HepG2 (cell line): ENCODE data around the gene RBM5. TPM values are rescaled to one million over a fixed set of nuclear protein-coding genes. Genes with fewer than 3 reads are reported as not detected.

ENCODE experiments used
- EHMT2 ChIP-seq: fragments of 200-600 bp; sonication (generic); IDR thresholded peaks from 2 replicates; pipeline ENCODE4 v1.7.0; 2017; ENCODE audit warnings: antibody characterized with exemption, low read depth, low read length, borderline replicate concordance
- KLF12 ChIP-seq: sonication (generic); formaldehyde crosslinking; IDR thresholded peaks from 2 replicates; pipeline ENCODE4 v1.4.0; 2020; ENCODE audit warnings: missing genetic modification reagents, borderline replicate concordance
- RFX5 ChIP-seq: IDR thresholded peaks from 2 replicates; pipeline ENCODE4 v1.6.1; 2011; ENCODE audit warnings: low read depth, low read length, improper control_type of control experiment
- SOX13 ChIP-seq, 3 experiments: fragments of 450-650 bp in 1 of 3; sonication (generic) in 1 of 3; formaldehyde crosslinking in 1 of 3; IDR thresholded peaks in 2 of 3; conservative IDR thresholded peaks in 1 of 3; 2 replicates each; pipeline versions ENCODE4 v1.5.0 to v1.6.1; 2016 to 2020; ENCODE audit warnings: antibody characterized with exemption in 1 of 3, mild to moderate bottlenecking in 1 of 3, missing compliant biosample characterization in 1 of 3, missing genetic modification reagents in 1 of 3, moderate library complexity in 1 of 3
- ZNF3 ChIP-seq: IDR thresholded peaks from 2 replicates; pipeline ENCODE4 v1.7.0; 2017; ENCODE audit warnings: inconsistent platforms
- polyA plus RNA-seq, 8 experiments: library from polyadenylated mRNA; depleted of rRNA in 3 of 8; stranded (reverse) in 7 of 8; unstranded in 1 of 8; fragments of >200 nt; fragmentation: Illumina TruSeq in 4 of 8; extraction: Trizol in 4 of 8; gene quantifications; 2 replicates each; pipeline versions ENCODE4 v1.2.1 to v1.2.3, GENCODE V29; 2011 to 2016; ENCODE audit warnings: low read depth in 4 of 8, missing spikeins in 1 of 8, mixed read lengths in 1 of 8; ENCODE audit not compliant: insufficient read depth in 1 of 8
- total RNA-seq, 5 experiments: library from RNA; depleted of rRNA; stranded (reverse); fragments of >200 nt; fragmentation: Illumina TruSeq; extraction: Trizol; gene quantifications; 2 replicates each; pipeline ENCODE4 v1.2.3, GENCODE V29; 2016; ENCODE audit warnings: low read depth in 1 of 5
- TF ChIP-seq, protein P1 (sequence below): fragments of 450-650 bp; IDR thresholded peaks from 2 replicates; pipeline ENCODE4 v1.6.1; 2017; ENCODE audit warnings: mild to moderate bottlenecking
- TF ChIP-seq, protein P2 (sequence below): sonication (generic); formaldehyde crosslinking; IDR thresholded peaks from 2 replicates; pipeline ENCODE4 v1.4.0; 2020; ENCODE audit warnings: missing genetic modification reagents
- TF ChIP-seq, protein P3 (sequence below): sonication (generic); formaldehyde crosslinking; IDR thresholded peaks from 2 replicates; pipeline ENCODE4 v1.4.0; 2020; ENCODE audit warnings: missing genetic modification reagents

The RBM5 gene
- total and polyA plus RNA-seq, 2 of the 13 experiments (the other 11 are each of a cell fraction or from before 2014, with no cell fraction given), result 106 to 204 TPM

DNA sequence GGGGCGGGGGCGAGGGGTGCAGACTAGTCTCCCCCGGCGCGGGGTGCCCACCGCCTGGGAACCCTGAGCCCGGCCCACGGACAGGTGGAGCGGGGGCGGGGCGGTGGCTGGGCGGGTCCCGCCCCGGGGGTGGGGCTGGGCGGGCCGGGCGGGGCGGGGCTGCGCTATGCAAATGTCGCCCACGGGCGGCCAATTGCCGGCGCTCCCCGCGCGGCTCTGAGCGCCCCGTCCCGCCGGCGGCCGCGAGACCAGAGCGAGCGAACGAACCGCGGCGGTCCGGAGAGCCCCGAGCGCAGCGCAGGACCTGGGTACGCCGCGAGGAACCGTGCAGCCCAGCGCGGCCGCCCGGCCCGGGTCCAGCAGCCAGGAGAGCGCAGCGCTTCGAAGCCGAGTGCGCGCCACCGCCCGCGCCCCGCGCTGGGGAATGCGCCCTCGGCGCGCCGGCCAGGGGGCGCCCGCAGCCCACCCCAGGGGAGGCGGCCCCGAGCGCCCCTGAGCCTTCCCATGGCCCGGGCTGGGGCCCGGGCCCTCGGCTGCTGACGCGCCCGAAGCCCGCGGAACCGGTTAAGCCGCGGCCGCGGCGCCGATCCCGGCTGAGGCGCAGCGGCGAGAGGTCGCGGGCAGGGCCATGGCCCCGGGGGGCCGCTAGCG is 66.2 kb downstream of the RBM5 start, which contains the start of gene SEMA3F (continued):
- TF ChIP-seq, protein P1, sequence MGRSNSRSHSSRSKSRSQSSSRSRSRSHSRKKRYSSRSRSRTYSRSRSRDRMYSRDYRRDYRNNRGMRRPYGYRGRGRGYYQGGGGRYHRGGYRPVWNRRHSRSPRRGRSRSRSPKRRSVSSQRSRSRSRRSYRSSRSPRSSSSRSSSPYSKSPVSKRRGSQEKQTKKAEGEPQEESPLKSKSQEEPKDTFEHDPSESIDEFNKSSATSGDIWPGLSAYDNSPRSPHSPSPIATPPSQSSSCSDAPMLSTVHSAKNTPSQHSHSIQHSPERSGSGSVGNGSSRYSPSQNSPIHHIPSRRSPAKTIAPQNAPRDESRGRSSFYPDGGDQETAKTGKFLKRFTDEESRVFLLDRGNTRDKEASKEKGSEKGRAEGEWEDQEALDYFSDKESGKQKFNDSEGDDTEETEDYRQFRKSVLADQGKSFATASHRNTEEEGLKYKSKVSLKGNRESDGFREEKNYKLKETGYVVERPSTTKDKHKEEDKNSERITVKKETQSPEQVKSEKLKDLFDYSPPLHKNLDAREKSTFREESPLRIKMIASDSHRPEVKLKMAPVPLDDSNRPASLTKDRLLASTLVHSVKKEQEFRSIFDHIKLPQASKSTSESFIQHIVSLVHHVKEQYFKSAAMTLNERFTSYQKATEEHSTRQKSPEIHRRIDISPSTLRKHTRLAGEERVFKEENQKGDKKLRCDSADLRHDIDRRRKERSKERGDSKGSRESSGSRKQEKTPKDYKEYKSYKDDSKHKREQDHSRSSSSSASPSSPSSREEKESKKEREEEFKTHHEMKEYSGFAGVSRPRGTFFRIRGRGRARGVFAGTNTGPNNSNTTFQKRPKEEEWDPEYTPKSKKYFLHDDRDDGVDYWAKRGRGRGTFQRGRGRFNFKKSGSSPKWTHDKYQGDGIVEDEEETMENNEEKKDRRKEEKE, result no peak
- TF ChIP-seq KLF12 (CRISPR knock-in tag) (0 out of 2 replicates have a peak, but pooled peaks have one; percentile 45), SOX13 (IDR thresholded peaks at IDR 0.05) (no peak), SOX13 (CRISPR knock-in tag; conservative IDR thresholded peaks at IDR 0.05 in 1 of 2, IDR thresholded peaks at IDR 0.05 in 1 of 2) (no peak), EHMT2 (no peak), ZNF3 (no peak), RFX5 (no peak)
- TF ChIP-seq, protein P2, sequence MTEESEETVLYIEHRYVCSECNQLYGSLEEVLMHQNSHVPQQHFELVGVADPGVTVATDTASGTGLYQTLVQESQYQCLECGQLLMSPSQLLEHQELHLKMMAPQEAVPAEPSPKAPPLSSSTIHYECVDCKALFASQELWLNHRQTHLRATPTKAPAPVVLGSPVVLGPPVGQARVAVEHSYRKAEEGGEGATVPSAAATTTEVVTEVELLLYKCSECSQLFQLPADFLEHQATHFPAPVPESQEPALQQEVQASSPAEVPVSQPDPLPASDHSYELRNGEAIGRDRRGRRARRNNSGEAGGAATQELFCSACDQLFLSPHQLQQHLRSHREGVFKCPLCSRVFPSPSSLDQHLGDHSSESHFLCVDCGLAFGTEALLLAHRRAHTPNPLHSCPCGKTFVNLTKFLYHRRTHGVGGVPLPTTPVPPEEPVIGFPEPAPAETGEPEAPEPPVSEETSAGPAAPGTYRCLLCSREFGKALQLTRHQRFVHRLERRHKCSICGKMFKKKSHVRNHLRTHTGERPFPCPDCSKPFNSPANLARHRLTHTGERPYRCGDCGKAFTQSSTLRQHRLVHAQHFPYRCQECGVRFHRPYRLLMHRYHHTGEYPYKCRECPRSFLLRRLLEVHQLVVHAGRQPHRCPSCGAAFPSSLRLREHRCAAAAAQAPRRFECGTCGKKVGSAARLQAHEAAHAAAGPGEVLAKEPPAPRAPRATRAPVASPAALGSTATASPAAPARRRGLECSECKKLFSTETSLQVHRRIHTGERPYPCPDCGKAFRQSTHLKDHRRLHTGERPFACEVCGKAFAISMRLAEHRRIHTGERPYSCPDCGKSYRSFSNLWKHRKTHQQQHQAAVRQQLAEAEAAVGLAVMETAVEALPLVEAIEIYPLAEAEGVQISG (CRISPR knock-in tag), result peak; percentile 39
- TF ChIP-seq, protein P3, sequence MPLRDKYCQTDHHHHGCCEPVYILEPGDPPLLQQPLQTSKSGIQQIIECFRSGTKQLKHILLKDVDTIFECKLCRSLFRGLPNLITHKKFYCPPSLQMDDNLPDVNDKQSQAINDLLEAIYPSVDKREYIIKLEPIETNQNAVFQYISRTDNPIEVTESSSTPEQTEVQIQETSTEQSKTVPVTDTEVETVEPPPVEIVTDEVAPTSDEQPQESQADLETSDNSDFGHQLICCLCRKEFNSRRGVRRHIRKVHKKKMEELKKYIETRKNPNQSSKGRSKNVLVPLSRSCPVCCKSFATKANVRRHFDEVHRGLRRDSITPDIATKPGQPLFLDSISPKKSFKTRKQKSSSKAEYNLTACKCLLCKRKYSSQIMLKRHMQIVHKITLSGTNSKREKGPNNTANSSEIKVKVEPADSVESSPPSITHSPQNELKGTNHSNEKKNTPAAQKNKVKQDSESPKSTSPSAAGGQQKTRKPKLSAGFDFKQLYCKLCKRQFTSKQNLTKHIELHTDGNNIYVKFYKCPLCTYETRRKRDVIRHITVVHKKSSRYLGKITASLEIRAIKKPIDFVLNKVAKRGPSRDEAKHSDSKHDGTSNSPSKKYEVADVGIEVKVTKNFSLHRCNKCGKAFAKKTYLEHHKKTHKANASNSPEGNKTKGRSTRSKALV, result peak; percentile 85
